GM23338 (cell line): Measurements from ENCODE around the gene IGF1R. TPM values are rescaled to one million over a fixed set of nuclear protein-coding genes. Genes with fewer than 3 reads are reported as not detected.

Experiments
- ATAC-seq: fragments of 200-7000 bp; cut with Tn5 transposase; 3 replicates; pipeline ENCODE4 v1.9.1; 2020
- DNase-seq: peaks from one replicate; pipeline ENCODE4 v3.0.0-alpha.2; 2015; ENCODE audit warnings: low spot score
- H2AFZ ChIP-seq: fragments of 200-600 bp; sonication (generic); 2 replicates; pipeline ENCODE4 v1.8.0; 2016; ENCODE audit warnings: antibody characterized with exemption, mild to moderate bottlenecking, moderate library complexity
- H3F3A ChIP-seq: fragments of 200-600 bp; sonication (generic); replicated peaks from 2 replicates; pipeline ENCODE4 v1.8.0; 2017; ENCODE audit warnings: antibody characterized with exemption, mixed run types, low read depth
- H3K27ac ChIP-seq: fragments of 200-600 bp; sonication (generic); 2 replicates; pipeline ENCODE4 v1.6.1; 2016; ENCODE audit warnings: low read depth
- H3K27me3 ChIP-seq: fragments of 200-600 bp; sonication (generic); 2 replicates; pipeline ENCODE4 v1.8.0; 2016; ENCODE audit warnings: mild to moderate bottlenecking, mixed run types, moderate library complexity; ENCODE audit not compliant: insufficient read depth
- H3K36me3 ChIP-seq: fragments of 200-600 bp; sonication (generic); 2 replicates; pipeline ENCODE4 v1.8.0; 2016; ENCODE audit warnings: mild to moderate bottlenecking; ENCODE audit not compliant: insufficient read depth
- H3K4me1 ChIP-seq: fragments of 200-600 bp; sonication (generic); 2 replicates; pipeline ENCODE4 v1.8.0; 2016; ENCODE audit warnings: mild to moderate bottlenecking, moderate library complexity; ENCODE audit not compliant: insufficient read depth
- H3K4me2 ChIP-seq: fragments of 200-600 bp; sonication (generic); 2 replicates; pipeline ENCODE4 v1.7.1; 2017; ENCODE audit warnings: mixed run types
- H3K4me3 ChIP-seq: fragments of 200-600 bp; sonication (generic); 2 replicates; pipeline ENCODE4 v1.6.1; 2016; ENCODE audit warnings: mixed run types
- H3K79me2 ChIP-seq: fragments of 200-600 bp; sonication (generic); replicated peaks from 2 replicates; pipeline ENCODE4 v1.8.0; 2017; ENCODE audit warnings: mild to moderate bottlenecking; ENCODE audit not compliant: insufficient read depth
- H3K9me2 ChIP-seq: fragments of 200-600 bp; sonication (generic); 2 replicates; pipeline ENCODE4 v1.8.0; 2017; ENCODE audit not compliant: insufficient read depth
- H4K20me1 ChIP-seq: fragments of 200-600 bp; sonication (generic); replicated peaks from 2 replicates; pipeline ENCODE4 v1.8.0; 2017; ENCODE audit warnings: mild to moderate bottlenecking; ENCODE audit not compliant: insufficient read depth
- H3K27ac Mint-ChIP-seq: 2 replicates; pipeline ENCODE4 v1.8.0; 2020; ENCODE audit warnings: inconsistent platforms, mild to moderate bottlenecking, moderate library complexity, mixed read lengths
- H3K27me3 Mint-ChIP-seq: 3 replicates; pipeline ENCODE4 v1.8.0; 2022; ENCODE audit warnings: low read depth, mild to moderate bottlenecking, moderate library complexity, mixed read lengths, inconsistent platforms; ENCODE audit not compliant: insufficient read depth, poor library complexity
- H3K36me3 Mint-ChIP-seq: 3 replicates; pipeline ENCODE4 v1.8.0; 2021; ENCODE audit warnings: low read depth, mild to moderate bottlenecking, inconsistent platforms, moderate library complexity, mixed read lengths
- H3K4me1 Mint-ChIP-seq: 3 replicates; pipeline ENCODE4 v1.8.0; 2020; ENCODE audit warnings: mild to moderate bottlenecking, inconsistent platforms, mixed read lengths
- H3K4me3 Mint-ChIP-seq: 3 replicates; pipeline ENCODE4 v1.8.0; 2021; ENCODE audit warnings: moderate library complexity, mild to moderate bottlenecking, inconsistent platforms, mixed read lengths
- H3K9me3 Mint-ChIP-seq: 3 replicates; pipeline ENCODE4 v1.8.0; 2020; ENCODE audit warnings: moderate library complexity, mild to moderate bottlenecking, inconsistent platforms, mixed read lengths
- ETS1 ChIP-seq: IDR thresholded peaks from 2 replicates; pipeline ENCODE4 v1.6.1; 2016; ENCODE audit warnings: antibody characterized with exemption
- EZH2 ChIP-seq: fragments of 200-600 bp; sonication (generic); IDR thresholded peaks from one replicate; pipeline ENCODE4 v1.8.0; 2017; ENCODE audit warnings: antibody characterized with exemption, mild to moderate bottlenecking, low read depth; ENCODE audit not compliant: unreplicated experiment
- EZH2phosphoT487 ChIP-seq: fragments of 200-600 bp; sonication (generic); IDR thresholded peaks from one replicate; pipeline ENCODE4 v1.8.1; 2018; ENCODE audit warnings: antibody characterized with exemption; ENCODE audit not compliant: unreplicated experiment
- JUNB ChIP-seq: IDR thresholded peaks from one replicate; pipeline ENCODE4 v1.6.1; 2016; ENCODE audit warnings: antibody characterized with exemption; ENCODE audit not compliant: unreplicated experiment
- NANOG ChIP-seq: IDR thresholded peaks from 2 replicates; pipeline ENCODE4 v1.6.1; 2016; ENCODE audit warnings: antibody characterized with exemption, borderline replicate concordance
- POLR2AphosphoS5 ChIP-seq: IDR thresholded peaks from 2 replicates; pipeline ENCODE4 v1.6.1; 2016; ENCODE audit warnings: antibody characterized with exemption, low read depth
- STAT1 ChIP-seq: IDR thresholded peaks from one replicate; pipeline ENCODE4 v1.6.1; 2016; ENCODE audit warnings: antibody characterized with exemption; ENCODE audit not compliant: unreplicated experiment
- ZNF114 ChIP-seq: fragments of 250-450 bp; sonication (Bioruptor Pico); IDR thresholded peaks from 2 replicates; pipeline ENCODE4 v1.5.0; 2020; ENCODE audit warnings: mild to moderate bottlenecking, moderate library complexity
- ZNF331 ChIP-seq: fragments of 250-450 bp; sonication (Bioruptor Pico); IDR thresholded peaks from 2 replicates; pipeline ENCODE4 v1.5.0; 2020; ENCODE audit warnings: low read depth, mild to moderate bottlenecking, moderate library complexity
- polyA plus RNA-seq: library from polyadenylated mRNA; unstranded; fragments of >200 nt; fragmentation: Nextera tagmentation; extraction: Ambion mirVana; gene quantifications from 2 replicates; pipeline ENCODE4 v1.2.1, GENCODE V29; 2016
- total RNA-seq: library from RNA; depleted of rRNA; stranded (reverse); fragments of >200 nt; shearing (Covaris generic); gene quantifications from 2 replicates; pipeline ENCODE4 v1.2.3, GENCODE V29; 2014
- TF ChIP-seq, protein P1 (sequence below): IDR thresholded peaks from one replicate; pipeline ENCODE4 v1.6.1; 2018; ENCODE audit warnings: antibody characterized with exemption; ENCODE audit not compliant: unreplicated experiment
- TF ChIP-seq, protein P2 (sequence below), 2 experiments: fragments of 200-600 bp in 1 of 2; sonication (generic) in 1 of 2; conservative IDR thresholded peaks; 2 replicates each; pipeline versions ENCODE4 v1.5.1 to v1.6.1; 2016 to 2017; ENCODE audit warnings: antibody characterized with exemption in 2 of 2, low read depth in 2 of 2, mild to moderate bottlenecking in 2 of 2, moderate library complexity in 1 of 2

IGF1R gene
- total and polyA plus RNA-seq, 2 experiments from 2014 or later: 20.4 to 92.2 TPM

- no peak overlapping the region for H2AFZ ChIP-seq
- H3K27me3 ChIP-seq: no peaks in the 10 kb centered on the region
- H3K4me1 ChIP-seq: peaks cover 63% of the 10 kb centered on the region
- DNase-seq: no peak
- Mint-ChIP-seq H3K4me3 (no peak overlapping the region; the same call in 2 of the 3 replicates), H3K27me3 (peaks cover 3% of the 10 kb centered on the region), H3K4me1 (peaks cover 74% of the 10 kb centered on the region), H3K9me3 (no peaks in the 10 kb centered on the region), H3K36me3 (no peaks in the 10 kb centered on the region; the same call in 2 of the 3 replicates), H3K27ac (no peak overlapping the region)
- peaks cover 45% of the 10 kb centered on the region for H4K20me1 ChIP-seq
- H3K4me2 ChIP-seq: 0 out of 2 replicates have a peak overlapping the region, but pooled peaks have one; percentile 3
- no peaks in the 10 kb centered on the region for H3K36me3 ChIP-seq
- H3F3A ChIP-seq: no peaks in the 10 kb centered on the region
- H3K4me3 ChIP-seq: no peak overlapping the region
- ATAC-seq: no peak
- H3K79me2 ChIP-seq: peaks cover 98% of the 10 kb centered on the region
- no peak overlapping the region for H3K27ac ChIP-seq
- TF ChIP-seq, protein P1, sequence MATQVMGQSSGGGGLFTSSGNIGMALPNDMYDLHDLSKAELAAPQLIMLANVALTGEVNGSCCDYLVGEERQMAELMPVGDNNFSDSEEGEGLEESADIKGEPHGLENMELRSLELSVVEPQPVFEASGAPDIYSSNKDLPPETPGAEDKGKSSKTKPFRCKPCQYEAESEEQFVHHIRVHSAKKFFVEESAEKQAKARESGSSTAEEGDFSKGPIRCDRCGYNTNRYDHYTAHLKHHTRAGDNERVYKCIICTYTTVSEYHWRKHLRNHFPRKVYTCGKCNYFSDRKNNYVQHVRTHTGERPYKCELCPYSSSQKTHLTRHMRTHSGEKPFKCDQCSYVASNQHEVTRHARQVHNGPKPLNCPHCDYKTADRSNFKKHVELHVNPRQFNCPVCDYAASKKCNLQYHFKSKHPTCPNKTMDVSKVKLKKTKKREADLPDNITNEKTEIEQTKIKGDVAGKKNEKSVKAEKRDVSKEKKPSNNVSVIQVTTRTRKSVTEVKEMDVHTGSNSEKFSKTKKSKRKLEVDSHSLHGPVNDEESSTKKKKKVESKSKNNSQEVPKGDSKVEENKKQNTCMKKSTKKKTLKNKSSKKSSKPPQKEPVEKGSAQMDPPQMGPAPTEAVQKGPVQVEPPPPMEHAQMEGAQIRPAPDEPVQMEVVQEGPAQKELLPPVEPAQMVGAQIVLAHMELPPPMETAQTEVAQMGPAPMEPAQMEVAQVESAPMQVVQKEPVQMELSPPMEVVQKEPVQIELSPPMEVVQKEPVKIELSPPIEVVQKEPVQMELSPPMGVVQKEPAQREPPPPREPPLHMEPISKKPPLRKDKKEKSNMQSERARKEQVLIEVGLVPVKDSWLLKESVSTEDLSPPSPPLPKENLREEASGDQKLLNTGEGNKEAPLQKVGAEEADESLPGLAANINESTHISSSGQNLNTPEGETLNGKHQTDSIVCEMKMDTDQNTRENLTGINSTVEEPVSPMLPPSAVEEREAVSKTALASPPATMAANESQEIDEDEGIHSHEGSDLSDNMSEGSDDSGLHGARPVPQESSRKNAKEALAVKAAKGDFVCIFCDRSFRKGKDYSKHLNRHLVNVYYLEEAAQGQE: no peak
- no peak for TF ChIP-seq NANOG
- H3K9me2 ChIP-seq: no peaks in the 10 kb centered on the region
Observed at GRCh38 chr15:98844261-98844660, 195.9 kb downstream of the IGF1R start.

DNA sequence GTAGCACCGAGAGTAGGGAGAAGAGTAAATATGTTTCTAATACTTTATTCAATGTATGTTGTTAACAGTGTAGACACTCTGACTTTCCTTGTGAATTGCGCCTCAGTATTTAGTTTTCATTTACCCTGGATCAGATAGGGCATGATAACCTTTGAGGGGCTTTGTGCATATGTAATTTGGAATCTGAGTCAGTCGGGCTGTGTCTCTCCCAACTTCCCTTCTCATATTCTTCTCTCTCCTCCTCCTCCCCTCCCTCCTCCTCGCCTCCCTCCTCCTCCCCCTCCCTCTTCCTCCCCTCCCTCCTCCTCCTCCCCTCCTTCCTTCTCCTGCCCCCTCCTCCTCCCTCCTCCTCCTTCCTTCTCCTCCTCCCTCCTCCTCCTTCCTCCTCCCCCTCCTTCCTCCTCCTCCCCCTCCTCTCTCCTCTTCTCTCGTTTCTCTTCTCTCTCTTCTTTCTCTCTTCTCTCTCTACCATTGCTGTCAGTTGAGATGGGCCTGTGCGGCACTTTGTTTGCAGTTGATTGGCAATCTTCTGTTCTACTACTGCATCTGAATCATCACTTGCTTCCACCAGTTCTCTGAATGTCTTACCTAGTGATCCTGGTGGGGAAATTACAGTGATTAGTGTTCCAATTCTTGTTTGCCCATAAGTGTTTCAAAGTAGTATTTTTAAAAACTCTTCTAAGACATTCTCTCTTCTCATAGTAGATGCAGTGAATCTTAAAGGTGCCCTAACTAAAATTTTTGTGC lies 197.0 kb downstream of the IGF1R start:
- H3K4me1 ChIP-seq: peaks cover 73% of the 10 kb centered on the region
- no peak overlapping the region for H2AFZ ChIP-seq
- peaks cover 7% of the 10 kb centered on the region for H3K27me3 Mint-ChIP-seq
- H3K27ac Mint-ChIP-seq: no peak overlapping the region
- ATAC-seq (no peak), DNase-seq (peak; percentile 47)
- peaks cover 79% of the 10 kb centered on the region for H3K4me1 Mint-ChIP-seq
- H3K36me3 Mint-ChIP-seq: no peaks in the 10 kb centered on the region; the same call in 2 of the 3 replicates
- H3K27ac ChIP-seq: peak overlapping the region; percentile 56
- H3K36me3 ChIP-seq: no peaks in the 10 kb centered on the region
- H3F3A ChIP-seq: peaks cover 3% of the 10 kb centered on the region; the same call in 1 of the 2 replicates
- peaks cover 98% of the 10 kb centered on the region for H3K79me2 ChIP-seq
- no peak overlapping the region for H3K4me3 Mint-ChIP-seq
- no peak overlapping the region for H3K4me3 ChIP-seq
- no peaks in the 10 kb centered on the region for H3K27me3 ChIP-seq
- peak overlapping the region; percentile 68; the same call in 1 of the 2 replicates for H3K4me2 ChIP-seq
- H4K20me1 ChIP-seq: peaks cover 43% of the 10 kb centered on the region
- H3K9me2 ChIP-seq: no peaks in the 10 kb centered on the region
- no peaks in the 10 kb centered on the region for H3K9me3 Mint-ChIP-seq
- TF ChIP-seq STAT1 (no peak), EZH2phosphoT487 (no peak), JUNB (no peak), ZNF331 (CRISPR knock-in tag) (no peak), ETS1 (no peak), NANOG (no peak), POLR2AphosphoS5 (no peak), EZH2 (no peak), ZNF114 (CRISPR knock-in tag) (no peak)
- TF ChIP-seq, protein P2, sequence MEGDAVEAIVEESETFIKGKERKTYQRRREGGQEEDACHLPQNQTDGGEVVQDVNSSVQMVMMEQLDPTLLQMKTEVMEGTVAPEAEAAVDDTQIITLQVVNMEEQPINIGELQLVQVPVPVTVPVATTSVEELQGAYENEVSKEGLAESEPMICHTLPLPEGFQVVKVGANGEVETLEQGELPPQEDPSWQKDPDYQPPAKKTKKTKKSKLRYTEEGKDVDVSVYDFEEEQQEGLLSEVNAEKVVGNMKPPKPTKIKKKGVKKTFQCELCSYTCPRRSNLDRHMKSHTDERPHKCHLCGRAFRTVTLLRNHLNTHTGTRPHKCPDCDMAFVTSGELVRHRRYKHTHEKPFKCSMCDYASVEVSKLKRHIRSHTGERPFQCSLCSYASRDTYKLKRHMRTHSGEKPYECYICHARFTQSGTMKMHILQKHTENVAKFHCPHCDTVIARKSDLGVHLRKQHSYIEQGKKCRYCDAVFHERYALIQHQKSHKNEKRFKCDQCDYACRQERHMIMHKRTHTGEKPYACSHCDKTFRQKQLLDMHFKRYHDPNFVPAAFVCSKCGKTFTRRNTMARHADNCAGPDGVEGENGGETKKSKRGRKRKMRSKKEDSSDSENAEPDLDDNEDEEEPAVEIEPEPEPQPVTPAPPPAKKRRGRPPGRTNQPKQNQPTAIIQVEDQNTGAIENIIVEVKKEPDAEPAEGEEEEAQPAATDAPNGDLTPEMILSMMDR (conservative IDR thresholded peaks at IDR 0.05; ENCODE audit: low read depth in 2 of 2): no peak
- TF ChIP-seq, protein P1: no peak
